ENCODE results near the gene EP400. TPM values are rescaled to one million over a fixed set of nuclear protein-coding genes. Genes with fewer than 3 reads are reported as not detected.
A peak's percentile ranks its signal among the peaks of the same experiment; 100 is the strongest.

EP400 gene
- total RNA-seq, 1 donor from 2014 or later = 55.2 TPM

DNA sequence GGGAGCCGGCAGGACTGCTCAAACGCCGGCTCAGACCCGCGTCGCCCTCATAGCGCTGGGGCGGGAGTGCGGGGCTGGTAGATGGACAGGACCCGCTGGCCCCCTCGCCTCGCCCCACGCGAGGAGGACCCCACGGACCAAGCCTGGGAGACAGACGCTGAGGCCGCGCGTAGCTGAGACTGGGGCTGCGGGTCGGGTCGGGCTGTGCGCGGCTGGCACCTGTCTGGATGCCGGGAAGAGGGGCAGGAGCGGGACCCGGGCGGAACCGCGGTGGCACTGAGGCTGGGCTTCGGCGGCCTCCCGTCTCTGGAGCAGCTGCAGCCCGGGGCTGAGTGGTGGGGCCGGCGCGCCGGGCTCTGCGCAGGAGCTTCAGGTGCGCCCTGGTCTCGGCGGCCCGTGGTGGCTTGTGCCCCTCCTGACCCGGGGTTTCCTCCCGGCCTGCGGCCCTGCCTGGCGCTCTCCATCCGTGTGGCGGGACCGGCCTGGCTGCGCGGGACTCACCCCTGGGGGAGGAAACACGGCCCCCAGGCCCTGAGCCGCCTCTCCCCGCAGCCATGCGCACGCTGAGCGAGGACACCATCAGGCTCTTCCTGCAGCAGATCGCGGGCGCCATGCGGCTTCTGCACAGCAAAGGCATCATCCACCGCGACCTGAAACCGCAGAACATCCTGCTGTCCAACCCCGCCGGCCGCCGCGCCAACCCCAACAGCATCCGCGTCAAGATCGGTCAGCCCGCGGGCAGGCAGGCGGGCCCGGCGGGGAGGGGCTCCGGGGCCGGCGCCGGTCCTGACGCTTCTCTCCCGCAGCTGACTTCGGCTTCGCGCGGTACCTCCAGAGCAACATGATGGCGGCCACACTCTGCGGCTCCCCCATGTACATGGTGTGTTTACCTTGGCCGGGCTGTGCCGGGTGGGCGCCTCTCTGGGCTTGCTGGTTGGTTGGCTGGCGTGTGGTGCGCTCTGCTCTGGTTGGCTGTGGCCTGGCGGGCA is 41.4 kb upstream of the EP400 start:
- Mint-ChIP-seq H3K36me3 (no peaks in the 10 kb centered on the region), H3K27ac (no peak overlapping the region), H3K4me1 (ENCODE audit: unreplicated experiment) (no peaks in the 10 kb centered on the region), H3K4me3 (no peak overlapping the region), H3K9me3 (no peaks in the 10 kb centered on the region), H3K27me3 (no peaks in the 10 kb centered on the region)
- peak; percentile 67 for DNase-seq (ENCODE audit: extremely low spot score, unreplicated experiment)
- TF ChIP-seq, protein P1, sequence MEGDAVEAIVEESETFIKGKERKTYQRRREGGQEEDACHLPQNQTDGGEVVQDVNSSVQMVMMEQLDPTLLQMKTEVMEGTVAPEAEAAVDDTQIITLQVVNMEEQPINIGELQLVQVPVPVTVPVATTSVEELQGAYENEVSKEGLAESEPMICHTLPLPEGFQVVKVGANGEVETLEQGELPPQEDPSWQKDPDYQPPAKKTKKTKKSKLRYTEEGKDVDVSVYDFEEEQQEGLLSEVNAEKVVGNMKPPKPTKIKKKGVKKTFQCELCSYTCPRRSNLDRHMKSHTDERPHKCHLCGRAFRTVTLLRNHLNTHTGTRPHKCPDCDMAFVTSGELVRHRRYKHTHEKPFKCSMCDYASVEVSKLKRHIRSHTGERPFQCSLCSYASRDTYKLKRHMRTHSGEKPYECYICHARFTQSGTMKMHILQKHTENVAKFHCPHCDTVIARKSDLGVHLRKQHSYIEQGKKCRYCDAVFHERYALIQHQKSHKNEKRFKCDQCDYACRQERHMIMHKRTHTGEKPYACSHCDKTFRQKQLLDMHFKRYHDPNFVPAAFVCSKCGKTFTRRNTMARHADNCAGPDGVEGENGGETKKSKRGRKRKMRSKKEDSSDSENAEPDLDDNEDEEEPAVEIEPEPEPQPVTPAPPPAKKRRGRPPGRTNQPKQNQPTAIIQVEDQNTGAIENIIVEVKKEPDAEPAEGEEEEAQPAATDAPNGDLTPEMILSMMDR (conservative IDR thresholded peaks at IDR 0.05) = no peak

DNA sequence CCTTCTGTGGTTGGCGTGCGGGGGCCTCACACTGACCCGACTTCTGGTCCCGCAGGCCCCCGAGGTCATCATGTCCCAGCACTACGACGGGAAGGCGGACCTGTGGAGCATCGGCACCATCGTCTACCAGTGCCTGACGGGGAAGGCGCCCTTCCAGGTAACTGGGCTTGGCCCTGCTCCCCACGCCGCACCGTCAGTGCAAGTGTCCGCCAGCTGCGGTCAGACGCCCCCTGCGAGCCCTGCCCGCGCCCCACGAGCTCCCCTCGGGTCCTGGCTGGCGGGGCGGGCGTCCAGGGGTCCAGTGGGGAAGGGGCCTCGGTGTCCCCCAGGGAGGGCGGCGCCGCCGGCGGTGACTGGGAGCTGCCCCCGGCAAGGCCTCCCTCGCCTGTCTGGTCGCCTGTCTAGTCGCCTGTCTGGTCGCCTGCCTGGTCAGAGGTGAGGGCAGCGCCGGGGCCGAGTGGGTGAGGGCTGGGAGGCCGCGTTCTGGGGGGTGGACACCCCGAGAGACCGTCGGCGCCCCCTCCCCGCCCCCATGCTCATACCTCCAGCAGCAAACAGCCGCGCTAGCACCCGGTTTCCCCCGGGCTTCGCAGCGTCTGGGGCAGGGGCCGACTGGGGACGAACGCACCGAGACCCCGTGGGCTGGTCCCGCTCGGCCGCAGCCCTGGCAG is 40.5 kb upstream of the EP400 start:
- no peaks in the 10 kb centered on the region for H3K27me3 Mint-ChIP-seq
- no peaks in the 10 kb centered on the region for H3K4me1 Mint-ChIP-seq (ENCODE audit: unreplicated experiment)
- H3K9me3 Mint-ChIP-seq = no peaks in the 10 kb centered on the region
- DNase-seq (ENCODE audit: extremely low spot score, unreplicated experiment) = peak; percentile 74
- H3K27ac Mint-ChIP-seq = no peak overlapping the region
- H3K36me3 Mint-ChIP-seq = no peaks in the 10 kb centered on the region
- no peak overlapping the region for H3K4me3 Mint-ChIP-seq
- TF ChIP-seq, protein P1 (conservative IDR thresholded peaks at IDR 0.05) = no peak

DNA sequence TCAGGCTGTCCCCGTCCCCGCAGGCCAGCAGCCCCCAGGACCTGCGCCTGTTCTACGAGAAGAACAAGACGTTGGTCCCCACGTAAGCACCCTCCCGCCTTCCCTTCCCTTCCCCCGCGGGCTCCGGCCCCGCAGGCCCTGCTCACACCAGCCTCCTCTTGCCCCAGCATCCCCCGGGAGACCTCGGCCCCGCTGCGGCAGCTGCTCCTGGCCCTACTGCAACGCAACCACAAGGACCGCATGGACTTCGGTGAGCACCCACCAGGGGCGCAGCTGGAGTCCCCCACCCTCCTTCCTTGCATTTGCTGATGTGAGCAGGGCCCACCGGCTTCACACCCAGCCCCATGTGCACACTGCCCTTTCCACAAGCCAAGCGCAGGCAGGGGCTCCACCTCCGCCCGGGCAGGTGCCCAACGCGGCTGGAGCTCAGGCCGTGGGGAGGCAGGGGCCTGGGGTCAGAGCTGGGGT is 40.0 kb upstream of the EP400 start:
- no peak overlapping the region for H3K27ac Mint-ChIP-seq
- TF ChIP-seq, protein P1 (conservative IDR thresholded peaks at IDR 0.05) = no peak
- H3K9me3 Mint-ChIP-seq = no peaks in the 10 kb centered on the region
- no peak overlapping the region for H3K4me3 Mint-ChIP-seq
- H3K36me3 Mint-ChIP-seq = no peaks in the 10 kb centered on the region
- H3K4me1 Mint-ChIP-seq (ENCODE audit: unreplicated experiment) = no peaks in the 10 kb centered on the region
- no peaks in the 10 kb centered on the region for H3K27me3 Mint-ChIP-seq
- DNase-seq (ENCODE audit: extremely low spot score, unreplicated experiment) = no peak

DNA sequence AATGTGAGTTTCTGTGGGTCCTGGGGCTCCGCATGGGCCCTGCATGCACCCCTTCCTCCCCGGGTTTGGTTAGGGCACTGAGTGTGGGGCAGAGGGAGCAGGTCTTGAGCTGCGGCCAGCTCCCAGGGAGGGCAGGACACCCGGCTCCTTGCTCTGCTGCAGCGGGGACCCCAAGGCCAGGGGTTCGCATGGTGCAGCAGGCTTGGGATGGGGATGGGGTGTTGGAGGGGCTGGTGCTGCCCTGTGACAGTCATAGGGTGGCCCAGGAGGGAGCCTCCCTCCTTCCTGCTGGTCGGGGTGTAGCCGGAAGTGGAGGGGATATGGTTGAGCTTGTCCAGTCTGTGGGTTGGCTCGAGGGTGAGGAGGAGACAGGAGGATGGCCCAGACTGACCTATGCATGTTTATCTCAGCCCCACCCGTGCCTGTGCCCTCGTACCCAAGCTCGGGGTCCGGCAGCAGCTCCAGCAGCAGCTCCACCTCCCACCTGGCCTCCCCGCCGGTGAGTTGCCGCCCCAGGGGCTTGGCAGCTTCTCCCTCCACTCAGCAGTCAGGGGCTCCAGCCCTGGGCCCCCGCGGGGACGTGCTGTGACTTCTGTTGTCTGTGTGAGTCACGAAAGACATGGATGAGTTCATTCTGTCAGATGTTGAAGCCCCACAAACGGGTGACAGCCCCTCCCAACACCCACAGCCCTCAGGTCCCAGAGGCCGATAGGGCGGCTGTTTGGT is 39.3 kb upstream of the EP400 start:
- Mint-ChIP-seq H3K9me3 (no peaks in the 10 kb centered on the region), H3K36me3 (no peaks in the 10 kb centered on the region), H3K27ac (no peak overlapping the region), H3K4me1 (ENCODE audit: unreplicated experiment) (no peaks in the 10 kb centered on the region), H3K27me3 (no peaks in the 10 kb centered on the region), H3K4me3 (no peak overlapping the region)
- TF ChIP-seq, protein P1 (conservative IDR thresholded peaks at IDR 0.05) = no peak
- no peak for DNase-seq (ENCODE audit: extremely low spot score, unreplicated experiment)

DNA sequence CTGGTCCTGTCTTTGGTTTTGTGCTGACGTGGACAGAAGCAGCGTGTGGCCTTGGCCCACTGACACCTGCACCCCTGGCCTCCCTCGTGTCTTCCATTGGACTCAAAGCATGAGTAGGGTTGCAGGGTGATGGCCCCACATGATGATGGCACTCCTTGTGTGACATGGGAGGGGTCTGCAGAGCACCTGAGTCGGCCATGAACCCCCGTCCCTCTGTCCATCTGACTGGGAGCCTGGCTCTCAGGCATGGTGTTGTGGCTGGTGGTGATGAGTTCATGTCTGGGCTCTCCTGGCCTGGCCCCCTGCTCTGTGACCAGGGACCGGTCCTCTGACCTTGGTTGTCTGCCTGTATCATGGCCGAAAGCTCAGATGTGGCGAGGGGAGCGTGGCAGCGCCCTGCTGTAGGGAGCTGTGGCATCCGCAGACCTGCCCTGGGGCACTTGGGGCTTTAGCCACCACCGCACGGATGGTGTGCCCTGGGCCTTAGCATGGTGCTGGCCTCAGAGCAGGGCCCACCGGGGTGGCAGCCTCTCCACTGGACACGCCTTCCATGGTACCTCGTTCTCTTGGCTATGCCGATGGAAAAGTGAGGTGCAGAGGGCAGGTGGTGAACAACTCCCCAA is 38.6 kb upstream of the EP400 start:
- TF ChIP-seq, protein P1 (conservative IDR thresholded peaks at IDR 0.05) = no peak
- H3K27ac Mint-ChIP-seq = no peak overlapping the region
- H3K27me3 Mint-ChIP-seq = no peaks in the 10 kb centered on the region
- H3K36me3 Mint-ChIP-seq = no peaks in the 10 kb centered on the region
- H3K9me3 Mint-ChIP-seq = no peaks in the 10 kb centered on the region
- DNase-seq (ENCODE audit: extremely low spot score, unreplicated experiment) = no peak
- no peaks in the 10 kb centered on the region for H3K4me1 Mint-ChIP-seq (ENCODE audit: unreplicated experiment)
- H3K4me3 Mint-ChIP-seq = no peak overlapping the region

Data from type B pancreatic cell (in vitro differentiated cells).